GM12801 (cell line): ENCODE data around the gene PTER.

ENCODE experiments used
- TF ChIP-seq, protein P1 (sequence below): IDR thresholded peaks from one replicate; pipeline ENCODE4 v1.5.1; 2011; ENCODE audit warnings: control low read depth; ENCODE audit not compliant: insufficient read length; ENCODE audit errors: extremely low read depth

Gene PTER

DNA sequence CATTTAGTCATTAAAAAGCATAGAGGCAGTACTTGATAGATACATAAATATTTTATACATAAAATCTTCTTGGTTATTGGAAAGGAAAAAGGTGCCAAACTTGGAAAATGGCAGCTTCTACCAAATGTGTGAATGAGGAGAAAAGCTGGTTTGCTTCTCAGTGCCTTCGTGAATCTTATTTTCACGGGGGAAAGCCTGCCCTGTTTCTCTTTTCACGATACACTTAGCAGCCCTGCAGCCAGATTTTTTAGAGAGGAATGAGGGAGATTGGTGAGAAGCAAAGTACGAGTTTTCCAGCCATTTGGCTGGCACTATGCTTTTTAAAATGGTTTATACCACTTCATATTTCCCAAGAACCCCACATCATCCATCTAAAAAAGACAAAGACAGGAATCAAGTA lies 107.8 kb downstream of the PTER start:
- TF ChIP-seq, protein P1, sequence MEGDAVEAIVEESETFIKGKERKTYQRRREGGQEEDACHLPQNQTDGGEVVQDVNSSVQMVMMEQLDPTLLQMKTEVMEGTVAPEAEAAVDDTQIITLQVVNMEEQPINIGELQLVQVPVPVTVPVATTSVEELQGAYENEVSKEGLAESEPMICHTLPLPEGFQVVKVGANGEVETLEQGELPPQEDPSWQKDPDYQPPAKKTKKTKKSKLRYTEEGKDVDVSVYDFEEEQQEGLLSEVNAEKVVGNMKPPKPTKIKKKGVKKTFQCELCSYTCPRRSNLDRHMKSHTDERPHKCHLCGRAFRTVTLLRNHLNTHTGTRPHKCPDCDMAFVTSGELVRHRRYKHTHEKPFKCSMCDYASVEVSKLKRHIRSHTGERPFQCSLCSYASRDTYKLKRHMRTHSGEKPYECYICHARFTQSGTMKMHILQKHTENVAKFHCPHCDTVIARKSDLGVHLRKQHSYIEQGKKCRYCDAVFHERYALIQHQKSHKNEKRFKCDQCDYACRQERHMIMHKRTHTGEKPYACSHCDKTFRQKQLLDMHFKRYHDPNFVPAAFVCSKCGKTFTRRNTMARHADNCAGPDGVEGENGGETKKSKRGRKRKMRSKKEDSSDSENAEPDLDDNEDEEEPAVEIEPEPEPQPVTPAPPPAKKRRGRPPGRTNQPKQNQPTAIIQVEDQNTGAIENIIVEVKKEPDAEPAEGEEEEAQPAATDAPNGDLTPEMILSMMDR = no peak

DNA sequence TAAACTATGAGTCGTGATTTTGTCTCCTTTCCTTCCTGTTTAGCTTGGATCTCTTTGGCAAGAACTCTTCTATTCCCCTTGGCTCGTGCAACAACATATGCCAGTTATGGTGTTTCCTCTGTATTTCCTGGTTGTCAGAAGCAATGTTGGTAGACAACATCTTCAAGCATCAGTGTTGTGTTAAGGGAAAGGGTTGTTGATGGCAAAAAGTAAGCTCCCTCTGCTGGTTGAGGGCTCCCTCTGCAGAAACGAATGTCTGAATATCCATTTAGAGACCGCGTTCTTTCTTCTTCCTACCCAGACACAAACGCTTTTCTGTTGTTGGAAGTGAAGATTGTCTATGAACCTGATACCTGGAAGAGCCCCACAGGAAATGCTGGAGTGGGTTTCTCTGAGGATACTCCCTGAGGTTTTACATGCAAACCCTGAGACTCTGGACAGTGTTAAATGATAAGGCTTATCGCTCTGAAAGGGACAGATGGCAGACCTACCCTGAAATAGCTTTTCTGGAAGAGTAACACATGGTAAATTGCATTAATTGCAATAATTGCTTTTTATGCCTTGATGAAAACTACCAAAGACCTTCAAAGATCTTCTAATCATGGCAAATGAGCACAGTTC lies 108.4 kb downstream of the PTER start:
- TF ChIP-seq, protein P1 = no peak

- TF ChIP-seq, protein P1 = no peak
Observed at GRCh38 chr10:16547973-16548372, 111.2 kb downstream of the PTER start.

DNA sequence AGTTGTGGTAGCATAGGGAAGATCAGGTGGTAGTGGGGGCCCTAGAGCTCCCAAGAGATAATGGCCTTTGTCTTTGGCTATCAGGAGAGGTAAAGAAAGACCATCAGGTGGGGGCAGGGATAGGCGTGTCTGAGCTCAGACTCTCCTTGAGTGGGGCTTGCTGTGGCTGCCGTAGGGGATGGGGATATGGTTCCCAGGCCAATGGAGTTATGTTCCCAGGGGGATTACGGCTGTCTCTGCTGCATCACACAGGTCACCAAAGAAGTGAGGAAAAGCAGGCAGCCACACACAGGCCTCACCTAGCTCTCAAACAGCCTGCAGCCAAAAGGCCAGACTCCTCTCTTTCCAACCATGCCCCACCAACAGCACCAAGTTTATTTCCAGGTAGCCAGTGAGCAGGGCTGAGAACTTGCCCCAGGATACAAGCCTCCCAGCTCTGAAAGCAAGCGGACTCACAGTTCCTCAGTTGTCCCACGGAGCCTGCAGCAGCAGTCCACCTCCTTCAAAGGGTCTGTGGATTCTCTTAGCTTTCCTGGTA lies 122.5 kb downstream of the PTER start:
- TF ChIP-seq, protein P1 = no peak

DNA sequence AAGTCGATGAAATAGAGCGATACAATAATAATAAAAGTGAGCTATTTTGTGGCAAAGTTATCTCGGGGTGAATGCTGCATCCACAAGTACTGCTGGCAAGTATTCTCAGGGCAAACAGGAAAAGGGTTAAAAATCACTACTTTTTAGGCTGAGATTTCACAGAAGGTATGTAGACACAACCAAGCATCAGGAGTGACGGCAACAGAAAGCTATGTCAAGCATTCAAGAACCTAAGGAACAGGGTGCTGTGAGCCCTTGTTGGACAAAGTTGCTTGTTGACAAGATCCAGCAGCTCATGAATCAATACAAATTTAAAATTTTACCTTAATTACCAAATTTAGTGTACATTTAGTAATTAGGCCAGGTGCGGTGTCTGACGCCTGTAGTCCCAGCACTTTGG lies 126.1 kb downstream of the PTER start:
- TF ChIP-seq, protein P1 = no peak
